DOHH2 (cell line): ENCODE measurements around the gene HNRNPH2.

Source experiments
- EZH2phosphoT487 ChIP-seq: fragments of 200-600 bp; sonication (generic); IDR thresholded peaks from 2 replicates; pipeline ENCODE4 v1.6.1; 2017; ENCODE audit warnings: borderline replicate concordance, mild to moderate bottlenecking, antibody characterized with exemption, low read length, moderate library complexity, mixed read lengths
- TF ChIP-seq, protein P1 (sequence below): fragments of 200-600 bp; sonication (generic); IDR thresholded peaks from one replicate; pipeline ENCODE4 v1.5.1; 2014; ENCODE audit warnings: antibody characterized with exemption, mild to moderate bottlenecking, low read depth, low read length; ENCODE audit not compliant: poor library complexity, severe bottlenecking

- TF ChIP-seq, protein P1, sequence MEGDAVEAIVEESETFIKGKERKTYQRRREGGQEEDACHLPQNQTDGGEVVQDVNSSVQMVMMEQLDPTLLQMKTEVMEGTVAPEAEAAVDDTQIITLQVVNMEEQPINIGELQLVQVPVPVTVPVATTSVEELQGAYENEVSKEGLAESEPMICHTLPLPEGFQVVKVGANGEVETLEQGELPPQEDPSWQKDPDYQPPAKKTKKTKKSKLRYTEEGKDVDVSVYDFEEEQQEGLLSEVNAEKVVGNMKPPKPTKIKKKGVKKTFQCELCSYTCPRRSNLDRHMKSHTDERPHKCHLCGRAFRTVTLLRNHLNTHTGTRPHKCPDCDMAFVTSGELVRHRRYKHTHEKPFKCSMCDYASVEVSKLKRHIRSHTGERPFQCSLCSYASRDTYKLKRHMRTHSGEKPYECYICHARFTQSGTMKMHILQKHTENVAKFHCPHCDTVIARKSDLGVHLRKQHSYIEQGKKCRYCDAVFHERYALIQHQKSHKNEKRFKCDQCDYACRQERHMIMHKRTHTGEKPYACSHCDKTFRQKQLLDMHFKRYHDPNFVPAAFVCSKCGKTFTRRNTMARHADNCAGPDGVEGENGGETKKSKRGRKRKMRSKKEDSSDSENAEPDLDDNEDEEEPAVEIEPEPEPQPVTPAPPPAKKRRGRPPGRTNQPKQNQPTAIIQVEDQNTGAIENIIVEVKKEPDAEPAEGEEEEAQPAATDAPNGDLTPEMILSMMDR = no peak
- no peak for TF ChIP-seq EZH2phosphoT487
Measured at GRCh38 chrX:101377547-101377946, 30.5 kb upstream of the HNRNPH2 start.
